Embryonic facial prominence (tissue), 1 donor: Measurements from ENCODE around the gene MCC.
"Not testable (repeated sequence)": the region's sequence is repeated elsewhere in the genome, so short reads cannot be mapped to it uniquely, and the experiment has no call there.

Experiments used
- DNase-seq: peaks from one replicate; pipeline ENCODE4 v3.0.0-alpha.2; 2016; ENCODE audit errors: extremely low spot score

MCC gene

GRCh38 chr5:113084402-113085083 is 403.7 kb downstream of the MCC start:
- no peak for DNase-seq

- DNase-seq, result no peak
These were observed 404.8 kb downstream of the MCC start for GRCh38 chr5:113083481-113083880.

- DNase-seq, result no peak
These were observed 405.7 kb downstream of the MCC start for GRCh38 chr5:113082547-113082905.

- DNase-seq, result no peak
These were observed 406.2 kb downstream of the MCC start for GRCh38 chr5:113081881-113082546.

- no peak for DNase-seq
These were observed 407.0 kb downstream of the MCC start for GRCh38 chr5:113081091-113081839.

- DNase-seq, result not testable (repeated sequence)
These were observed 411.6 kb downstream of the MCC start for GRCh38 chr5:113076649-113077048.

GRCh38 chr5:113075019-113075418 is 413.2 kb downstream of the MCC start:
- no peak for DNase-seq

- not testable (repeated sequence) for DNase-seq
These were observed 414.6 kb downstream of the MCC start for GRCh38 chr5:113073629-113074034.

GRCh38 chr5:113071401-113071800 is 416.9 kb downstream of the MCC start:
- DNase-seq, result no peak

GRCh38 chr5:113070901-113071300 is 417.4 kb downstream of the MCC start:
- no peak for DNase-seq

GRCh38 chr5:113068559-113068958 is 419.7 kb downstream of the MCC start:
- no peak for DNase-seq

- peak; percentile 17 for DNase-seq
These were observed 420.5 kb downstream of the MCC start for GRCh38 chr5:113067635-113068344.

- no peak for DNase-seq
These were observed 422.6 kb downstream of the MCC start for GRCh38 chr5:113065626-113066025.

GRCh38 chr5:113064806-113065205 is 423.4 kb downstream of the MCC start:
- no peak for DNase-seq

GRCh38 chr5:113063927-113064326 is 424.3 kb downstream of the MCC start:
- DNase-seq, result no peak

- no peak for DNase-seq
These were observed 425.3 kb downstream of the MCC start for GRCh38 chr5:113062869-113063508.

- no peak for DNase-seq
These were observed 426.1 kb downstream of the MCC start for GRCh38 chr5:113061846-113062780.

- DNase-seq, result no peak
These were observed 427.7 kb downstream of the MCC start for GRCh38 chr5:113060408-113061025.

- peak; percentile 23 for DNase-seq
These were observed 428.8 kb downstream of the MCC start for GRCh38 chr5:113059232-113060040.
